T-cell (primary cell): ENCODE results near the gene ZNF669. TPM values are rescaled to one million over a fixed set of nuclear protein-coding genes. Genes with fewer than 3 reads are reported as not detected.
A peak's percentile ranks its signal among the peaks of the same experiment; 100 is the strongest.
"Not testable (repeated sequence)": the region's sequence is repeated elsewhere in the genome, so short reads cannot be mapped to it uniquely, and the experiment has no call there.

Experiments used
- ATAC-seq, 4 experiments: fragments of 200-7000 bp in 3 of 4; fragments of 150-1000 bp in 1 of 4; cut with Tn5 transposase; replicated peaks in 1 of 4; 1 replicate in 3 of 4; 2 replicates in 1 of 4; pipeline ENCODE4 v1.10.0; 2021; ENCODE audit warnings: moderate library complexity in 3 of 4, mild to moderate bottlenecking in 2 of 4, moderate number of reproducible peaks in 1 of 4
- CTCF ChIA-PET, 2 donors: fragments of 300-600 bp; sonication (Branson Sonifier 250); formaldehyde crosslinking; loops; one replicate each; lab custom pipeline; 2022; ENCODE audit warnings: antibody characterized with exemption in 2 of 2; lab: Charles Lee
- POLR2A ChIA-PET, 2 donors: fragments of 300-600 bp; sonication (Branson Sonifier 250); formaldehyde crosslinking; loops; one replicate each; lab custom pipeline; 2022; ENCODE audit warnings: antibody characterized with exemption in 2 of 2; lab: Charles Lee
- DNase-seq, 35 experiments: peaks; one replicate each; pipeline versions ENCODE4 v3.0.0 to v3.0.0-alpha.2; 2013 to 2023
- H3K27ac ChIP-seq: one replicate; pipeline ENCODE4 v1.5.1; 2013; ENCODE audit warnings: low read length
- H3K27me3 ChIP-seq, 2 experiments: replicated peaks in 1 of 2; 1 replicate in 1 of 2; 2 replicates in 1 of 2; pipeline versions ENCODE4 v1.6.1 to v1.7.0; 2013; ENCODE audit warnings: low read length in 1 of 2, mixed read lengths in 1 of 2; ENCODE audit not compliant: control insufficient read depth in 2 of 2, insufficient read depth in 2 of 2; ENCODE audit errors: extremely low read depth in 1 of 2
- H3K36me3 ChIP-seq, 2 donors: 1 replicate in 1 of 2; 2 replicates in 1 of 2; pipeline versions ENCODE4 v1.6.1 to v1.7.0; 2013; ENCODE audit warnings: low read length in 1 of 2; ENCODE audit not compliant: control insufficient read depth in 2 of 2, insufficient read depth in 1 of 2; ENCODE audit errors: extremely low read depth in 1 of 2
- H3K4me1 ChIP-seq, 2 experiments: 1 replicate in 1 of 2; 2 replicates in 1 of 2; pipeline versions ENCODE4 v1.6.1 to v1.7.0; 2013; ENCODE audit warnings: low read length in 2 of 2, mixed read lengths in 1 of 2; ENCODE audit not compliant: insufficient read depth in 2 of 2, control insufficient read depth in 1 of 2; ENCODE audit errors: extremely low read depth in 1 of 2
- H3K4me3 ChIP-seq, 2 donors: 1 replicate in 1 of 2; 2 replicates in 1 of 2; pipeline versions ENCODE4 v1.5.1 to v1.7.0; 2013; ENCODE audit warnings: mild to moderate bottlenecking in 2 of 2, low read length in 1 of 2, moderate library complexity in 1 of 2; ENCODE audit not compliant: control insufficient read depth in 1 of 2; ENCODE audit errors: extremely low read depth in 1 of 2
- H3K9me3 ChIP-seq: 2 replicates; pipeline ENCODE4 v1.7.0; 2013
- H3K27ac Mint-ChIP-seq, 2 donors: one replicate each; pipeline ENCODE4 v1.8.0; 2020 to 2021; ENCODE audit warnings: mild to moderate bottlenecking in 2 of 2, mixed read lengths in 2 of 2
- H3K27me3 Mint-ChIP-seq, 2 donors: one replicate each; pipeline ENCODE4 v1.8.0; 2021 to 2022; ENCODE audit warnings: mixed read lengths in 2 of 2
- H3K36me3 Mint-ChIP-seq: one replicate; pipeline ENCODE4 v1.8.0; 2021; ENCODE audit warnings: mixed read lengths
- H3K4me1 Mint-ChIP-seq, 3 donors: one replicate each; pipeline ENCODE4 v1.8.0; 2020 to 2022; ENCODE audit warnings: mixed read lengths in 3 of 3, mild to moderate bottlenecking in 1 of 3
- H3K4me3 Mint-ChIP-seq, 3 donors: one replicate each; pipeline ENCODE4 v1.8.0; 2020 to 2022; ENCODE audit warnings: mild to moderate bottlenecking in 3 of 3, mixed read lengths in 3 of 3, moderate library complexity in 3 of 3
- H3K9me3 Mint-ChIP-seq, 3 donors: one replicate each; pipeline ENCODE4 v1.8.0; 2020 to 2022; ENCODE audit warnings: mixed read lengths in 3 of 3
- WGBS: methylation state at CpG from one replicate; pipeline ENCODE4 v1.1.5; 2013; ENCODE audit warnings: missing lambda C conversion rate; ENCODE audit not compliant: insufficient coverage; 5-methylcytosine and 5-hydroxymethylcytosine counted together
- total RNA-seq, 35 experiments: library from RNA in 6 of 35; stranded (reverse) in 6 of 35; fragments of 120-200 nt in 1 of 35; gene quantifications; one replicate each; pipeline versions ENCODE4 v1.2.1 to v1.2.4 and lab custom pipeline; 2013 to 2026

The ZNF669 gene
- 10 to 100 TPM; 11.0 to 13.7 (median 12.8) TPM for total RNA-seq
- total RNA-seq (2013): 13.7 TPM
- total RNA-seq (lab: John Stamatoyannopoulos, UW): 13.7 to 29.4 (median 20.7) reads per million in 29 experiments

DNA sequence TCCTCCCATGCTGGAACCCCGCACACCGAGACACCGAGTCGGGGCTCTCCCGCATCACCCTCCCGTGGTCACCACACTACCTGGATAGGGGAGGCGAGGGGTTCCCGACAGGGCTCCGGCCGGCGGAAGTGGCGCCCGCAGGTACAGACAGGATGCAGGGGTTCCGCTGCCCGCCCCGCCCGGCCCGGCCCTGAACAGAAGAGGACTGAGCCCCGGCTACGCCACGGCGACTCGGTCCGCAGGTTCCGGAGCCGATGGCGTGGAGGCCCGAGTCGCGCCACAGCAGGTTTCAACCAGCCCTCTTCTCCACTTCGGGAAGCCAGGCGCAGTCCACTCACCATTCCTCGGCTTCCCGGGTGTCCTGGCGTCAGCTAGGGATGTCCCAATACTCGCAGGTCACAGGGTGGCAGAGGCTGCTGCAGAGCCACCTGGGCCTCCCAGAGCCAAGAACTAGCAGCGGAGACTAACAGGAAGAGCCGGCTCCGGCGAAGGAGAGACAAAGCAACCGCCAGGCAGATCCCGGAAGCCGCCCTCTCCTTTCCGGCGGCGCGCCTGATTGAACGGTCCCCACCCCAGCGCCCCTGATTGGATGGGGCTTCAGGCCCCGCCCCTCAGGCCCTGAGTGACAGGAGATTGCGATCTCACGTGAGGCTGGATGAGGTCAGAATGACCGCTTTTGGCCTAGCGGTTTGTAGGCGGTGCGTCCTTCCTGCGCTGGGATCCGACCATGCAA is at the start of gene ZNF669:
Gene ZNF669, minus strand, starts transcription at position 498 of the 733 bp plus-strand sequence. Its CDS starts 157 bp downstream, at position 341.
- peaks cover 0 to 28% (median 24%) of the 10 kb centered on the region in 3 donors for H3K9me3 Mint-ChIP-seq
- H3K27ac Mint-ChIP-seq: peak within 1 kb of the TSS; percentile 78 to 90
- ChIA-PET CTCF (interaction anchor here in 1 of 2 donors (0.6 kb wide), 1 partner anchor 62 kb away, joined by 3 read pairs; no protein-coding TSS in a partner anchor), POLR2A (interaction anchor here in 1 of 2 donors (0.6 to 0.7 kb wide), 2 partner anchors 16 to 64 kb away, joined by 4 to 14 read pairs; no protein-coding TSS in a partner anchor)
- H3K4me3 ChIP-seq: peak within 1 kb of the TSS; percentile 96 to 99
- peaks cover 10 to 24% (median 24%) of the 10 kb centered on the region in 3 donors for H3K4me1 Mint-ChIP-seq
- H3K27me3 Mint-ChIP-seq: peaks cover 21 to 29% of the 10 kb centered on the region in 2 donors
- peaks cover 9 to 22% of the 10 kb centered on the region in 2 experiments for H3K4me1 ChIP-seq
- peak within 1 kb of the TSS; percentile 80 for H3K27ac ChIP-seq
- peak; percentile 81 to 92 (median 89) for DNase-seq
- peaks cover 0 to 19% of the 10 kb centered on the region in 2 experiments for H3K27me3 ChIP-seq
- WGBS: under 1% methylated on average over 47 of the region's 58 CpGs
- H3K4me3 Mint-ChIP-seq: peak within 1 kb of the TSS; percentile 89 to 90 (median 89)
- peaks cover 18% of the 10 kb centered on the region for H3K9me3 ChIP-seq
- H3K36me3 Mint-ChIP-seq: peaks cover 30% of the 10 kb centered on the region
- ATAC-seq: peak; percentile 98 to 99 (median 99)
- H3K36me3 ChIP-seq: peaks cover 13 to 23% of the 10 kb centered on the region in 2 donors

GRCh38 chr1:247147781-247148180 is 43.6 kb upstream of the ZNF669 start:
- Histone ChIP-seq H3K27ac (no peak overlapping the region), H3K27me3 (no peaks in the 10 kb centered on the region), H3K4me3 (peak overlapping the region in 1 of 2 donors; percentile 15), H3K9me3 (peaks cover 50% of the 10 kb centered on the region), H3K4me1 (no peaks in the 10 kb centered on the region), H3K36me3 (peaks cover 0 to 6% of the 10 kb centered on the region in 2 donors)
- CTCF ChIA-PET: interaction anchor here in 1 of 2 donors (0.6 kb wide), 1 partner anchor 80 kb away, joined by 3 read pairs; no protein-coding TSS in a partner anchor
- Mint-ChIP-seq H3K27me3 (no peaks in the 10 kb centered on the region), H3K27ac (no peak overlapping the region), H3K9me3 (peaks cover 32 to 47% (median 42%) of the 10 kb centered on the region in 3 donors), H3K36me3 (peaks cover 63% of the 10 kb centered on the region), H3K4me3 (no peak overlapping the region), H3K4me1 (no peaks in the 10 kb centered on the region)
- DNase-seq: no peak
- POLR2A ChIA-PET: no interaction called here
- no peak for ATAC-seq
- no CpG with 5 or more reads among the region's 2 CpGs for WGBS

- H3K27me3 ChIP-seq, H3K4me3 ChIP-seq, DNase-seq, H3K27ac ChIP-seq, H3K4me3 Mint-ChIP-seq, H3K4me1 ChIP-seq, H3K27me3 Mint-ChIP-seq, ATAC-seq, H3K4me1 Mint-ChIP-seq, H3K36me3 ChIP-seq, H3K27ac Mint-ChIP-seq: not testable (repeated sequence)
- ChIA-PET CTCF (interaction anchor here in 1 of 2 donors (0.6 to 0.7 kb wide), 2 partner anchors 79 to 1969 kb away, joined by 3 to 6 read pairs; no protein-coding TSS in a partner anchor), POLR2A (interaction anchor here in 1 of 2 donors (0.6 kb wide), 1 partner anchor 14 kb away, joined by 3 read pairs; no protein-coding TSS in a partner anchor)
- Mint-ChIP-seq H3K36me3 (peaks cover 62% of the 10 kb centered on the region), H3K9me3 (peaks cover 31 to 48% (median 42%) of the 10 kb centered on the region in 3 donors)
- 100% methylated on average over 2 of the region's 10 CpGs for WGBS
- H3K9me3 ChIP-seq: peaks cover 48% of the 10 kb centered on the region
Measured at GRCh38 chr1:247147120-247147519, 43.0 kb upstream of the ZNF669 start.

DNA sequence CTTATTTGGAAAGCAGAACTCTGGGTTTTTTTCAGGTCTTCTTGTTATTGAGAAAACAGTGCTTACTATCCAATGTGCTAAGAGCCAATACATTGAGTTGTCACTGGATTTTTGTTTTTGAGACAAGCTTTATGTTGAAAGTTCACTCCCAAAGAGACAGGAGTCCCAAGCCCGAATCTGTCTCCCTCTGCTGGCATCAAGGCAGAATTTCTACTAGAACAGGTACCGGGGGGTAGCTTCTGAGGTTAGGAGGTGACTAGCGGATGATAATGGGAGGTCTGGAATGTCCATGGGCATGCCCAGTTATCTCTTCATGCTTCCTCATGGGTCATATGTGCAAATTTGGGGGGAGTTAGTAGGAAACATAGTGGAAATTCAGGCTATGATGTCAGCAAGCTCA is 42.5 kb upstream of the ZNF669 start:
- no peak for DNase-seq

GRCh38 chr1:247145279-247145678 is 41.1 kb upstream of the ZNF669 start:
- H3K36me3 Mint-ChIP-seq: peaks cover 63% of the 10 kb centered on the region
- ChIA-PET POLR2A (interaction anchor here in 1 of 2 donors (1.2 kb wide), 1 partner anchor 11 kb away, joined by 3 read pairs; no protein-coding TSS in a partner anchor), CTCF (no interaction called here)
- H3K9me3 Mint-ChIP-seq: peaks cover 30 to 47% (median 40%) of the 10 kb centered on the region in 3 donors
- no peak overlapping the region for H3K4me3 ChIP-seq
- 100% methylated on average over 4 of the region's 6 CpGs for WGBS
- DNase-seq: no peak
- peaks cover 0 to 20% of the 10 kb centered on the region in 2 donors for H3K36me3 ChIP-seq
- no peak overlapping the region for H3K4me3 Mint-ChIP-seq
- ATAC-seq: no peak
- no peaks in the 10 kb centered on the region for H3K27me3 Mint-ChIP-seq
- no peaks in the 10 kb centered on the region for H3K27me3 ChIP-seq
- no peaks in the 10 kb centered on the region for H3K4me1 ChIP-seq
- peaks cover 46% of the 10 kb centered on the region for H3K9me3 ChIP-seq
- no peak overlapping the region for H3K27ac Mint-ChIP-seq
- no peaks in the 10 kb centered on the region for H3K4me1 Mint-ChIP-seq
- no peak overlapping the region for H3K27ac ChIP-seq

More for the DNA sequence above, 42.5 kb upstream of the ZNF669 start:
- H3K27me3 ChIP-seq: no peaks in the 10 kb centered on the region
- H3K4me1 ChIP-seq: no peaks in the 10 kb centered on the region
- no peak for ATAC-seq
- peaks cover 60% of the 10 kb centered on the region for H3K36me3 Mint-ChIP-seq
- no peak overlapping the region for H3K27ac Mint-ChIP-seq
- H3K4me3 ChIP-seq: no peak overlapping the region
- H3K9me3 ChIP-seq: peaks cover 46% of the 10 kb centered on the region
- H3K36me3 ChIP-seq: peaks cover 0 to 11% of the 10 kb centered on the region in 2 donors
- WGBS: 93% methylated on average over 3 of the region's 3 CpGs
- no peak overlapping the region for H3K27ac ChIP-seq
- no peak overlapping the region for H3K4me3 Mint-ChIP-seq
- CTCF ChIA-PET: interaction anchor here in 1 of 2 donors (0.7 to 1.0 kb wide), 2 partner anchors 70 to 1969 kb away, joined by 3 to 6 read pairs; no protein-coding TSS in a partner anchor
- POLR2A ChIA-PET: interaction anchor here in 1 of 2 donors (0.6 to 0.7 kb wide), 2 partner anchors 15 to 83 kb away, joined by 3 to 4 read pairs; no protein-coding TSS in a partner anchor
- H3K4me1 Mint-ChIP-seq: no peaks in the 10 kb centered on the region
- no peaks in the 10 kb centered on the region for H3K27me3 Mint-ChIP-seq
- H3K9me3 Mint-ChIP-seq: peaks cover 31 to 47% (median 40%) of the 10 kb centered on the region in 3 donors

- DNase-seq, H3K27me3 ChIP-seq, CTCF ChIA-PET, H3K4me1 ChIP-seq, H3K4me3 Mint-ChIP-seq, H3K27ac ChIP-seq, H3K4me3 ChIP-seq, H3K4me1 Mint-ChIP-seq, POLR2A ChIA-PET, H3K27ac Mint-ChIP-seq, H3K27me3 Mint-ChIP-seq, ATAC-seq: not testable (repeated sequence)
- Histone ChIP-seq H3K9me3 (peaks cover 35% of the 10 kb centered on the region), H3K36me3 (peaks cover 0 to 18% of the 10 kb centered on the region in 2 donors)
- Mint-ChIP-seq H3K9me3 (peaks cover 45 to 79% (median 60%) of the 10 kb centered on the region in 3 donors), H3K36me3 (peaks cover 56% of the 10 kb centered on the region)
Measured at GRCh38 chr1:247139557-247139956, 35.4 kb upstream of the ZNF669 start.
